Measurements from ENCODE around the gene GAS5. TPM values are rescaled to one million over a fixed set of nuclear protein-coding genes. Genes with fewer than 3 reads are reported as not detected.

GAS5 gene
- total RNA-seq, 4 donors from 2014 or later: 138 to 375 (median 203) TPM

DNA sequence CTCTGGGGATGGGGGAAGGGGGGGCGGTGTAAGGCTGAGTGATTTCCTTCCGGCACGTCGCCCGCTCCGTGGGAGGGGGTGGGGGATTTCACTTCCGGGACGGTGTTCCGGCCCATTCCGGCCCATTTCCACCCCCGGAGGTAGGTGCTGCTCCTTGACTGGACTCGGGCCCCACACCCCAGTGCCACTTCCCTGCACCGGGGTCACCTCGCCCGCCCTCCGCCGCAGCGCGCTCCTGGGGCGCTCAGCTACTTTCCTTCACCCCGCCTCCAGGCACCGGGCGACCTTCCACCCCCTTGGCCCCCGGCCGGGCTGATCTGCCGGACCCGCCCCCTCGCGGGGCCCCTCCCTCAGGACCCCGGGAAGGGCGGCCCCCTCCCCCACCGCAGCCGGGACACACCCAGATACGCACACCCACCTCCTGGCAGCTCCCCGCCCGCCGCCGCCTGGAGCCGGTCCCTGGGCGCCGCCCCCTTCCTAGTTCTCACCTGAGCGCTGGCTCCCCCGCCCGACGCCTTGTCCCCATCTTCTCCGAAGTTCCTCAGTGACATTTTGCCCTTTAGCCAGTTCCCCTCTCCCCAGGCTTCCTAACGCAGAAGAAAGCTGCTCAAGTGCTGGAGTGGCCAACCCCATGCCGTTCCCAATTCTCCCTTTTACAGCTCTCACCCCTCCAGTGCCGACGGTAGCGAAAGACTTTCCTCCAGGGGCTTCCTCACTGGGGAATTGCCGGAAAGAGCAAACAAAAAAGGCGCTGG lies 654 bp upstream of the GAS5 start, which contains the start of gene ZBTB37:
Gene ZBTB37, plus strand, starts transcription at position 115 of the 755 bp plus-strand sequence. CDS start 1,846 bp downstream, outside the sequence.
- intact Hi-C loops (cut with DNase I): loop anchor here (5.0 kb wide), 2 partner anchors 154 to 436 kb away; partner anchors contain the start of gene RC3H1
- TF ChIP-seq, protein P1, sequence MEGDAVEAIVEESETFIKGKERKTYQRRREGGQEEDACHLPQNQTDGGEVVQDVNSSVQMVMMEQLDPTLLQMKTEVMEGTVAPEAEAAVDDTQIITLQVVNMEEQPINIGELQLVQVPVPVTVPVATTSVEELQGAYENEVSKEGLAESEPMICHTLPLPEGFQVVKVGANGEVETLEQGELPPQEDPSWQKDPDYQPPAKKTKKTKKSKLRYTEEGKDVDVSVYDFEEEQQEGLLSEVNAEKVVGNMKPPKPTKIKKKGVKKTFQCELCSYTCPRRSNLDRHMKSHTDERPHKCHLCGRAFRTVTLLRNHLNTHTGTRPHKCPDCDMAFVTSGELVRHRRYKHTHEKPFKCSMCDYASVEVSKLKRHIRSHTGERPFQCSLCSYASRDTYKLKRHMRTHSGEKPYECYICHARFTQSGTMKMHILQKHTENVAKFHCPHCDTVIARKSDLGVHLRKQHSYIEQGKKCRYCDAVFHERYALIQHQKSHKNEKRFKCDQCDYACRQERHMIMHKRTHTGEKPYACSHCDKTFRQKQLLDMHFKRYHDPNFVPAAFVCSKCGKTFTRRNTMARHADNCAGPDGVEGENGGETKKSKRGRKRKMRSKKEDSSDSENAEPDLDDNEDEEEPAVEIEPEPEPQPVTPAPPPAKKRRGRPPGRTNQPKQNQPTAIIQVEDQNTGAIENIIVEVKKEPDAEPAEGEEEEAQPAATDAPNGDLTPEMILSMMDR (IDR thresholded peaks at IDR 0.05): no peak
- TF ChIP-seq POLR2AphosphoS5 (IDR thresholded peaks at IDR 0.05): peak in 1 of 2 donors; percentile 45
- Histone ChIP-seq H3K4me1 (peaks cover 25 to 60% (median 53%) of the 10 kb centered on the region in 4 donors), H3K9me3 (no peaks in the 10 kb centered on the region), H3K27ac (replicated peaks in 1 of 4) (peak within 1 kb of the TSS; percentile 92 to 99 (median 97)), H3K36me3 (peaks cover 23 to 60% (median 31%) of the 10 kb centered on the region in 4 donors), H3K27me3 (no peaks in the 10 kb centered on the region), H3K4me3 (peak within 1 kb of the TSS; percentile 92 to 99 (median 96))
- WGBS: 0% methylated on average over 9 of the region's 53 CpGs
- DNase-seq (ENCODE audit: extremely low spot score): peak; percentile 94

DNA sequence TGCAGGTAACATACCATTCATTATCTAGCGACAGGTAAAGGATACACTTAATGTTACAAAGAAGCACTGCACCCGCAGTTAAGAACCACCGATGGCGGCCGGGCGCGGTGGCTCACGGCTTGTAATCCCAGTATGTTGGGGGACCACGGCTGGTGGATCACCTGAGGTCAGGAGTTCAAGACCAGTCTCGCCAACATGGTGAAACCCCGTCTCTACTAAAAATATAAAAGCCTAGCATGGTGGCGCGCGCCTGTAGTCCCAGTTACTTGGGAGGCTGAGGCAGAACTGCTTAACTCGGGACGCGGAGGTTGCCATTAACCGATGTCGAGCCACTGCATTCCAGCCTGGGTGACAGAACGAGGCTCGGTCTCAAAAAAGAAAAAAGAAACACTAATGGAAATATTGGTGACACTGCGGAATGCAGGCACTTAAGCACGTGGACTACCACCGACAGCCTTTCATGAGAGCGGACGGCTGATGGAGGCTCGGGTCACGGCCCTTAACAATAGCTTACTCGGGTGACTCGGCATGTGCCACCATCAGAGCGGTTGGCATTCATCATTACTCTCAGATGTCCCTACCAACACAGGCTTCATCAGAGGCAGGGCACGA lies 542 bp downstream of the GAS5 start:
- no peak for DNase-seq (ENCODE audit: extremely low spot score)
- intact Hi-C loops (cut with DNase I): loop anchor here (2.0 to 5.0 kb wide), 3 partner anchors 42 to 435 kb away; partner anchors contain the start of genes CENPL, DARS2 and RC3H1
- H3K27me3 ChIP-seq: no peaks in the 10 kb centered on the region

DNA sequence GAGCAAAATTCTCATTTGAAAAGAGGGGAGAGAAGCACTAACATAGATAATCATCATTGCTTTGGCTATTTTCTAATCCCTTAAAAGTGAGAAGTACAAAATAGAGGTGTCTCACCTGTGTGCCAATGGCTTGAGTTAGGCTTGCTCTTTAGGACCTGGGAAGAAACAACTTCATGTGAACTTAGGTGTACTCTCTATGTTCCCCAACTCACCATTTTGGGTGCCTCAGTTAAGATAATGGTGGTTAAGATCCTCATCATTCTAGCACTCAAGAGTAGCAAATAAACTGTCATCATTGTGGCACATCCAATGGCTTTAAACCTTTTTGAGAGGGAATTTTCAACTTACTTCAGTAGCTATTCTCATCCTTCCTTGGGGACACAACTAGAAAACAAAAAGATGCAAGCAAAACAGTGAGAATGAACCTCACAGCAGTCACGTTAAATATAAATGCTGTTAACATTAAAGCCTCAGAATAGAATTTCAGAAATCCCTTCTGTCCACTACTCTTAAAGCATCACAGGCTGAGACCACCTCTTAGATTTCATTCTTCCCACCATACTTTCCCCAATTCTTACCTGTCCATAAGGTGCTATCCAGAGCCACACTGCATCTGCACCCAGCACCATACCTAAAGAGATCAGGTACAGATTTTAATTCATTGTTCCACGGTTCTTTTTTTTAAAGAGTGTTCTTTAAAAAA lies 1.2 kb downstream of the GAS5 start:
- no peak for DNase-seq (ENCODE audit: extremely low spot score)
- Histone ChIP-seq H3K27me3 (no peaks in the 10 kb centered on the region), H3K9me3 (no peaks in the 10 kb centered on the region), H3K4me1 (peaks cover 25 to 57% (median 53%) of the 10 kb centered on the region in 4 donors), H3K4me3 (peak overlapping the region; percentile 92 to 99 (median 96)), H3K27ac (replicated peaks in 1 of 4) (peak overlapping the region; percentile 92 to 99 (median 97)), H3K36me3 (peaks cover 32 to 66% (median 49%) of the 10 kb centered on the region in 4 donors)
- intact Hi-C loops (cut with DNase I): loop anchor here (2.0 to 5.0 kb wide), 3 partner anchors 42 to 434 kb away; partner anchors contain the start of genes CENPL, DARS2 and RC3H1
- WGBS: 24% methylated on average over 2 of the region's 2 CpGs
- TF ChIP-seq, protein P1 (IDR thresholded peaks at IDR 0.05): no peak
- TF ChIP-seq POLR2AphosphoS5 (IDR thresholded peaks at IDR 0.05): no peak
- no peak for TF ChIP-seq POLR2A (IDR thresholded peaks at IDR 0.05; ENCODE audit: low read depth)
- no peak for TF ChIP-seq EP300 (IDR thresholded peaks at IDR 0.05)

More for the DNA sequence above, 542 bp downstream of the GAS5 start:
- Histone ChIP-seq H3K36me3 (peaks cover 32 to 66% (median 43%) of the 10 kb centered on the region in 4 donors), H3K4me3 (peak overlapping the region; percentile 92 to 99 (median 96)), H3K27ac (replicated peaks in 1 of 4) (peak overlapping the region; percentile 92 to 99 (median 97)), H3K9me3 (no peaks in the 10 kb centered on the region), H3K4me1 (peaks cover 25 to 60% (median 53%) of the 10 kb centered on the region in 4 donors)
- TF ChIP-seq EP300 (IDR thresholded peaks at IDR 0.05): no peak
- TF ChIP-seq POLR2AphosphoS5 (IDR thresholded peaks at IDR 0.05): no peak
- TF ChIP-seq, protein P1 (IDR thresholded peaks at IDR 0.05): no peak
- no peak for TF ChIP-seq POLR2A (IDR thresholded peaks at IDR 0.05; ENCODE audit: low read depth)
- WGBS: 4% methylated on average over 32 of the region's 32 CpGs

DNA sequence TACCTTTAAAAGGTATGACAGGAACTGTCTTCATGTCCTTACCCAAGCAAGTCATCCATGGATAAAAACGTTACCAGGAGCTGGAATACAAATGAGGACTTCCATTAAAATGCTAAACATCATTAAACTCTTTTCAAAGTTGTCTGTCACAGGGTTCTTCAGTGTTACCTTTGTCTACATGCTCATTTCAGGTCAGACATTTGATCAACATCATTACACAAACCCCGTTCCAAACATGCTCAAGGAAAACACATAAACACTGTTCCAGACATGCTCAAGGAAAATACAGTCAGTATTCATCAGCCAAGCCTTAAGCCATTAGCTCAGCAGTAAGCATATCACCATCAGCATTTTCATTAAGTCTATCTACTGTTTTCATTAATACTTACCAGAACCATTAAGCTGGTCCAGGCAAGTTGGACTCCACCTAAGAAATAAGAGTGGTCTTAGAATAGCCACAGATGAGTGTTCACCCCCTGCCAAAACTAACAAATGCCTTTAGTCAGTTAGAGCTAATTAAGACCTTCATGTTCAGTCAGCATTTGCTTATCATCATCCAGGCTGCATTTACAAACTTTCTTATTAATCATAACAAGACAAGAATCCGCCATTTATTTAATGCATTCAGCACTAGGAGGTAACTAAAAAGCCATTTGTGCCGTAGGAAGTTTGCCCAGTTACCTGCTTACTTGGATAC lies 2.2 kb downstream of the GAS5 start:
- Histone ChIP-seq H3K4me1 (peaks cover 20 to 48% (median 46%) of the 10 kb centered on the region in 4 donors), H3K4me3 (peak overlapping the region in 2 of 4 donors; percentile 5 to 96), H3K27me3 (no peaks in the 10 kb centered on the region), H3K27ac (replicated peaks in 1 of 4) (peak overlapping the region in 2 of 4 donors; percentile 13 to 99), H3K36me3 (peaks cover 32 to 65% (median 53%) of the 10 kb centered on the region in 4 donors), H3K9me3 (no peaks in the 10 kb centered on the region)
- 34% methylated on average over 4 of the region's 4 CpGs for WGBS
- DNase-seq (ENCODE audit: extremely low spot score): no peak
- TF ChIP-seq, protein P1 (IDR thresholded peaks at IDR 0.05): no peak
- no peak for TF ChIP-seq POLR2AphosphoS5 (IDR thresholded peaks at IDR 0.05)
- intact Hi-C loops (cut with DNase I): loop anchor here (2.0 to 5.0 kb wide), 3 partner anchors 41 to 433 kb away; partner anchors contain the start of genes CENPL, DARS2 and RC3H1
